Vein endothelial cell (primary cell): Measurements from ENCODE around the gene PPP1R3E. TPM values are rescaled to one million over a fixed set of nuclear protein-coding genes. Genes with fewer than 3 reads are reported as not detected.

Experiments
- small RNA-seq: library from RNA; depleted of rRNA; stranded (forward); fragments of <200 nt; gene quantifications from one replicate; pipeline ENCODE3, GENCODE V24; 2012
- total RNA-seq: library from RNA; depleted of rRNA; stranded (reverse); fragments of >200 nt; gene quantifications from 2 replicates; pipeline ENCODE4 v1.2.3, GENCODE V29; 2012

Gene PPP1R3E
- total RNA-seq: 5.3 and 5.6 TPM in 2 replicates

DNA sequence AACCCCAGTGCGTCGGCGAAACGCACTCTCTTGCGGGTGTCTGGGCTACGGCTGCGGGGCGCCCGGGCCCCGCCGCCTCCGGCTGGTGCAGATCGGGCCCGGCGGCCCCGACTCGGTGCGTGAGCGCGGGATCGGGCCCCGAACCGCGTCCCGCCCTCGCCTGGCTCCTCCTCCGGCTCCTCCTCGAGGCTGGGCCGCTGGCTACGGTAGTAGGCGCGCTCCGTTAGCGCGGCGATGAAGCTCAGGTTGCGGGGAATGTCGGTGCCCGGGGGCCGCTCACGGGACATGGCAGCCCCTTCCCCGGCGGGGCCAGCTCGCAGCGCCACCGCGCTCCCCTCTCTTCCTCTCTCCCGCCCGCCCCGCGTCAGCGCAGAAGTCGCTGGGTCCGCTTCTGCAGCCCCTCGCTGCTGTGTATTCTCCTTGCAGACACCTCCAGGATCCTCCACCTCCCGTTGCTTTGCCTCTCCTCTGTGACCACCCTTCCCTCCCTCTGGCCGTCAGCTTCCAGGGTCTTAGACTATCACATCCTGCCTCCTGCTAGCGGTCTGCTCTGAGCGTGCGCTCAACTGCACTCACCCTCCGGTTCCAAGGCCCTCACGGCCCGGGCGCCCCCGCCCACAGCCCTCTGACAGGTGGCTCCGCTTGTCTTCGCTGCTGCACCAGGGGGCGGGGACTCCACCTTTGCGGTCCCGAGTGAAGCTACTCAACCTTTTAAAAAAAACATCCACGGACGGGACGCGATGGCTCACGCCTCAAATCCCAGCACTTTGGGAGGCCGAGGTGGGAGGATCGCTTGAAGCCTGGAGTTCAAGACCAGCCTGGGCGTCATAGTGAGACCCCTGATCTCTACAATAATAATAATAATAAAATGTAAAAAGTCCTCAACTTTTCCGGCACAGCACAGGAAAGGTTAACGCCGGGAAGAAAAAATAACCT lies at the start of gene PPP1R3E:
Gene PPP1R3E (minus strand): TSS at position 570 of the 936 bp plus-strand sequence. CDS start 283 bp downstream, at position 287.

DNA sequence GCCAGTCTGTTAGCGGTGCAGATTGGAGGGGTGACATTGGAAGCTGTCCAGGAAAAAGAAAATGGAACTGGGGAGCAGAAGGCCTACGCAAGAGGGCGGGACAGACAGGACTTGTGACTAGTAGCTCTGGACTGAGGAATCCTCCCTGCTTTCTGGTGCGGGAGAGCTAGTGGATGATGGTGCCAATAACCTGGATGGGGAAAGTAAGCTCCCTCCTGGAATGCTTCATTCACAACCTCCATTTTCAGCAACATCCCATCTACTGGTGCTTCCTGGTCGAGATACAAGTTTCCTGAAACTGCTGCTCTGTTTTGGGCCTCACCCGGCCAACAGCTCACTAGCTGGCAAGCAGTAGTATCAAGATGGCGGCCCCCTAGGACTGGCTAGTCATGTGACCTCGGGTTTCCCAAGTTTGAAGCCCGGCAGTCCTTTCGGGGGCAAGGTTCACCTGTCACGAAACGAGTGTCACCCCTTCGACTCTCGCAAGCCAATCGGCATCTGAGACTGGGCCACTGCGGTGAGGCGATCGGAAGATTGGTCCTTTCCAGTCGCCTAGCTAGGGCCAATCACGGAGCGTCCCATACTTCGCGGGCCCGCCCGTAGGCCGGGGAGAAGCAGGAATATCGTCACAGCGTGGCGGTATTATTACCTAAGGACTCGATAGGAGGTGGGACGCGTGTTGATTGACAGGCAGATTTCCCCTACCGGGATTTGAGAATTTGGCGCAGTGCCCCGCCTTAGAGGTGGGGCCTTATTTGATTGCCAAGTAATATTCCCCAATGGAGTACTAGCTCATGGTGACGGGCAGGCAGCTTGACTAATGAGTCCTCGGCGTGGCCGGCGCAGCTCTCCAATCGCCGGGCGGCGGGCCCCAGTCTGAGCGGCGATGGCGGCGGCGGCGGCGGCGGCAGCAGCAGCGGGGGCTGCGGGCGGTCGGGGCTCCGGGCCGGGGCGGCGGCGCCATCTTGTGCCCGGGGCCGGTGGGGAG lies 18.2 kb upstream of the PPP1R3E start, which contains the start of gene PABPN1:
Gene PABPN1 (plus strand): TSS at position 874 of the 988 bp plus-strand sequence. CDS start 13 bp downstream, at position 887.

DNA sequence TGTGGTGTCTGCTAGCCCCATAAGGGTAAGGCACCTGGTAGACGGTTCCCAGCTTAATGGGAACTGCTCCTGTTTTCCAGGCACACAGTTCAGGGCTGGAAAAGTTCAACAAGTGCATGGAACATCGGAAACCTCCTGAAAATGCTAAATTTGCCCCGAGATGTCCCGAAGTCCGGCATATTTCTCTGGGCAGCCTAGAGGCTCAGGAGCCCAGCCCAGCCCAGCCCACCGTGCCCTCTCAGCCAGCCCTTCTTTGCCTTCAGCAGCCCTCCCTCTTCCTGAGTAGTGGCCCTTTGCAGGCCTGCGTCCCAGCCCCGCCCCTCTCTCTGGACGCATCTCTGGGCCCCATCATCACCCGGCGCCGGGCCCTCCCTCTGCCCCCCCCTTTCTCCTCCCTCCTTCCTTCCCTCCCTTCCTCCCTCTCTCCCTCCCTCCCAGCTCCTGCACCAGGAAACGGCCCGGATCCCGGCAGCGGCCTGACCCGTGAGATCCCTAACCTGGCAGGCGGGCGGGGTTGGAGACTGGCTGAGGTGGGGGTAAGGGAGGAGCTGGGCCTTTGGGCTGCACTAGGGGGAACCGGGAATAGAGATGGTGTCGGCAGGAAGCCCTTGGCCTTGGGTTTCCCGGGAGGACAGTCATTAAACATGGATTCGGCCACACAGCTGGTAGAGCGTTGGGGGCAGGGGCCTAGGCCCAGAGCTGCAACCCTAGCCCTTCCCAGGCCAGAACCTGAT lies 3.9 kb upstream of the PPP1R3E start, which contains the start of gene BCL2L2:
Gene BCL2L2 (plus strand): TSS at position 422 of the 734 bp plus-strand sequence. CDS start 935 bp downstream, outside the sequence.

GRCh38 chr14:23286020-23286901 lies 16.4 kb downstream of the PPP1R3E start, which contains the start of gene HOMEZ:
Gene HOMEZ (minus strand): TSS chr14:23286132. CDS start chr14:23285952, 180 bp downstream.

Small RNA genes within 50 kb of the gene (small RNA-seq; reads per million reads assigned to genes)
- not detected for gene RNU6-1046P

Other genes starting within 250 kb of the PPP1R3E start
- gene CDH24, start 245.3 kb downstream of the PPP1R3E start, total RNA-seq: 10.8 and 18.9 TPM in 2 replicates
- gene ACIN1, start 207.7 kb downstream of the PPP1R3E start, total RNA-seq: 97.0 and 102 TPM in 2 replicates
- gene C14orf119, start 207.4 kb downstream of the PPP1R3E start, total RNA-seq: 37.7 and 45.7 TPM in 2 replicates
- not detected in 2 replicates for gene CIROP, start 197.9 kb downstream of the PPP1R3E start, total RNA-seq
- not detected in 2 replicates for gene CEBPE, start 183.6 kb downstream of the PPP1R3E start, total RNA-seq
- gene SLC7A8, start 119.2 kb downstream of the PPP1R3E start, total RNA-seq: 0.19 and 0.33 TPM in 2 replicates
- not detected in 2 replicates for gene RNF212B, start 64.9 kb downstream of the PPP1R3E start, total RNA-seq
- gene HOMEZ, start 16.7 kb downstream of the PPP1R3E start, total RNA-seq: 9.5 TPM in 2 replicates
- 18.3 and 24.6 TPM in 2 replicates for gene BCL2L2, start 4.0 kb upstream of the PPP1R3E start, total RNA-seq
- gene PABPN1, start 18.6 kb upstream of the PPP1R3E start, total RNA-seq: 54.5 and 74.8 TPM in 2 replicates
- 0.76 and 1.6 TPM in 2 replicates for gene SLC22A17, start 50.0 kb upstream of the PPP1R3E start, total RNA-seq
- gene EFS, start 62.3 kb upstream of the PPP1R3E start, total RNA-seq: not detected in 2 replicates
- gene IL25, start 70.0 kb upstream of the PPP1R3E start, total RNA-seq: not detected in 2 replicates
- gene CMTM5, start 74.2 kb upstream of the PPP1R3E start, total RNA-seq: not detected in 2 replicates
- not detected in 2 replicates for gene MYH6, start 105.4 kb upstream of the PPP1R3E start, total RNA-seq
- not detected in 2 replicates for gene MYH7, start 132.8 kb upstream of the PPP1R3E start, total RNA-seq
- gene NGDN, start 166.8 kb upstream of the PPP1R3E start, total RNA-seq: 29.4 and 42.5 TPM in 2 replicates
- 0.57 and 0.65 TPM in 2 replicates for gene ZFHX2, start 248.9 kb upstream of the PPP1R3E start, total RNA-seq